WTC11 (cell line): ENCODE results near the gene TBC1D14. TPM values are rescaled to one million over a fixed set of nuclear protein-coding genes. Genes with fewer than 3 reads are reported as not detected.
A peak's percentile ranks its signal among the peaks of the same experiment; 100 is the strongest.

Source experiments
- ATAC-seq: fragments of 200-7000 bp; cut with Tn5 transposase; 2 replicates; pipeline ENCODE4 v1.10.0; 2021; ENCODE audit warnings: mild to moderate bottlenecking, moderate library complexity
- CTCF ChIA-PET: fragments of 300-600 bp; sonication (Branson Sonifier 250); formaldehyde crosslinking; loops from one replicate; lab custom pipeline; 2021; ENCODE audit warnings: antibody characterized with exemption; lab: Charles Lee
- POLR2A ChIA-PET: fragments of 350-600 bp; sonication (Branson Sonifier 250); formaldehyde crosslinking; loops from one replicate; lab custom pipeline; 2021; ENCODE audit warnings: antibody characterized with exemption; lab: Charles Lee
- DNase-seq: peaks from one replicate; pipeline ENCODE4 v3.0.0; 2021; ENCODE audit warnings: low spot score
- H3K27ac Mint-ChIP-seq: 2 replicates; pipeline ENCODE4 v1.8.0; 2021; ENCODE audit warnings: mixed read lengths
- H3K27me3 Mint-ChIP-seq: 2 replicates; pipeline ENCODE4 v1.8.0; 2021; ENCODE audit warnings: low read depth, mild to moderate bottlenecking, moderate library complexity, mixed read lengths
- H3K36me3 Mint-ChIP-seq: 2 replicates; pipeline ENCODE4 v1.8.0; 2021; ENCODE audit warnings: mixed read lengths
- H3K4me1 Mint-ChIP-seq: 2 replicates; pipeline ENCODE4 v1.8.0; 2022; ENCODE audit warnings: mixed read lengths
- H3K4me3 Mint-ChIP-seq: 2 replicates; pipeline ENCODE4 v1.8.0; 2021; ENCODE audit warnings: mild to moderate bottlenecking, moderate library complexity, mixed read lengths
- H3K9me3 Mint-ChIP-seq: 2 replicates; pipeline ENCODE4 v1.8.0; 2021; ENCODE audit warnings: mixed read lengths
- ESRRA ChIP-seq: sonication (generic); formaldehyde crosslinking; IDR thresholded peaks from 2 replicates; pipeline ENCODE4 v1.8.1; 2022; ENCODE audit warnings: mild to moderate bottlenecking, missing genetic modification reagents, borderline replicate concordance
- FOXK1 ChIP-seq: sonication (generic); formaldehyde crosslinking; IDR thresholded peaks from 2 replicates; pipeline ENCODE4 v1.8.0; 2022; ENCODE audit warnings: mild to moderate bottlenecking, moderate library complexity, missing genetic modification reagents
- GRHL2 ChIP-seq: fragments of 250-450 bp; sonication (Bioruptor Pico); IDR thresholded peaks from 2 replicates; pipeline ENCODE4 v1.8.0; 2022; ENCODE audit warnings: mild to moderate bottlenecking, moderate library complexity; ENCODE audit not compliant: insufficient replicate concordance, severe bottlenecking
- MXD4 ChIP-seq: fragments of 250-450 bp; sonication (Bioruptor Pico); IDR thresholded peaks from 2 replicates; pipeline ENCODE4 v1.8.0; 2021; ENCODE audit warnings: mild to moderate bottlenecking, moderate library complexity, borderline replicate concordance
- RORB ChIP-seq: fragments of 250-450 bp; sonication (Bioruptor Pico); IDR thresholded peaks from 2 replicates; pipeline ENCODE4 v1.9.0; 2021; ENCODE audit warnings: mild to moderate bottlenecking
- SMAD3 ChIP-seq: sonication (generic); formaldehyde crosslinking; IDR thresholded peaks from 2 replicates; pipeline ENCODE4 v1.8.0; 2022; ENCODE audit warnings: missing genetic modification reagents, mild to moderate bottlenecking, borderline replicate concordance
- SMAD4 ChIP-seq: sonication (generic); formaldehyde crosslinking; IDR thresholded peaks from 2 replicates; pipeline ENCODE4 v1.8.0; 2022; ENCODE audit warnings: mild to moderate bottlenecking, missing genetic modification reagents
- SP1 ChIP-seq: sonication (generic); formaldehyde crosslinking; conservative IDR thresholded peaks from 2 replicates; pipeline ENCODE4 v1.8.1; 2022; ENCODE audit warnings: missing genetic modification reagents
- TP53 ChIP-seq: sonication (generic); formaldehyde crosslinking; IDR thresholded peaks from 2 replicates; pipeline ENCODE4 v1.8.1; 2023; ENCODE audit warnings: mild to moderate bottlenecking, missing genetic modification reagents
- ZBTB21 ChIP-seq: sonication (generic); formaldehyde crosslinking; IDR thresholded peaks from 2 replicates; pipeline ENCODE4 v1.8.1; 2023; ENCODE audit warnings: mild to moderate bottlenecking, missing genetic modification reagents, borderline replicate concordance
- ZNF138 ChIP-seq: sonication (generic); formaldehyde crosslinking; conservative IDR thresholded peaks from 2 replicates; pipeline ENCODE4 v1.8.1; 2022; ENCODE audit warnings: mild to moderate bottlenecking, moderate library complexity, missing genetic modification reagents
- total RNA-seq: library from RNA; stranded (reverse); gene quantifications from 3 replicates; pipeline ENCODE4 v1.2.3, GENCODE V29; 2021
- TF ChIP-seq, protein P1 (sequence below): sonication (generic); formaldehyde crosslinking; IDR thresholded peaks from 2 replicates; pipeline ENCODE4 v1.8.1; 2023; ENCODE audit warnings: mild to moderate bottlenecking, missing genetic modification reagents
- TF ChIP-seq, protein P2 (sequence below): fragments of 250-450 bp; sonication (Bioruptor Pico); IDR thresholded peaks from 2 replicates; pipeline ENCODE4 v2.1.2; 2022; ENCODE audit warnings: mild to moderate bottlenecking, moderate library complexity
- TF ChIP-seq, protein P3 (sequence below): sonication (generic); formaldehyde crosslinking; IDR thresholded peaks from 2 replicates; pipeline ENCODE4 v1.8.1; 2022; ENCODE audit warnings: mild to moderate bottlenecking, moderate library complexity, missing genetic modification reagents
- TF ChIP-seq, protein P4 (sequence below): sonication (generic); formaldehyde crosslinking; IDR thresholded peaks from 2 replicates; pipeline ENCODE4 v1.8.0; 2022; ENCODE audit warnings: missing genetic modification reagents
- TF ChIP-seq, protein P5 (sequence below): sonication (generic); formaldehyde crosslinking; IDR thresholded peaks from 2 replicates; pipeline ENCODE4 v1.8.1; 2022; ENCODE audit warnings: low read depth, mild to moderate bottlenecking, moderate library complexity, missing genetic modification reagents, borderline replicate concordance
- TF ChIP-seq, protein P6 (sequence below): sonication (generic); formaldehyde crosslinking; IDR thresholded peaks from 2 replicates; pipeline ENCODE4 v1.8.0; 2023; ENCODE audit warnings: mild to moderate bottlenecking, missing genetic modification reagents
- TF ChIP-seq, protein P7 (sequence below): sonication (generic); formaldehyde crosslinking; IDR thresholded peaks from 2 replicates; pipeline ENCODE4 v1.8.0; 2022; ENCODE audit warnings: mild to moderate bottlenecking, missing genetic modification reagents

TBC1D14 gene
- total RNA-seq, 1 experiment from 2014 or later, result 45.1 TPM

DNA sequence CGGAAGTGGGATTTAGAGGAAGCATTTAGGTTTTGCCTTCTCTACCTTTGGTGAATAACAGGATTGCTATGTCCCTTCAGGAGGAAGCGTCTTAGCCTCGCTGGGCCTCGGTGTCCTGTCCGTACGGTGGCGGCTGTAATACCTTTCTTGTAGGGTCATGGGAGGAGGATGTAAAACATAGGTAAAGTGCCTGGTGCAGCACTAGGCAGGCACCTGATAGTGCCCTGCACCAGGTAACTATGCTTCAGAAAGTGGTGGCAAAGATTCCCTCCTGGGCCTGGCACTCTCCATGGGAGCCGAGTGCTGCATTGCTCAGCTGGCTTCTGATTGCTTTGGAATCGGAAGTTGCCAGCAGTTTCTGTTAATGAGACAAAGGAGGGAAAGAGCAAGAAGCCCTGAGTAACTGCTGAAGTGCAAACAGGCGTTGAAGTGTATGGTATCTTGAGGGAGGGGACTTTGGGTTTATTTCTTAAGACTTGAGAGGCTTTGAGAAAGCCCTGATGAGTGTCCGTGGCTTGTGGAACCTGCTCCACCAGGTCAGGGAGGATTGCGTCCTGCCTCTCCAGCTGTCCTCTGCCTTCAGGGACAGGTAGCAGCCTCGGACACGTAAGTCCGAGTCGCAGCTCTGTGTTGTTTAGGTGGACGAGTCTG lies 45.8 kb downstream of the TBC1D14 start:
- peak overlapping the region; percentile 93 for H3K27ac Mint-ChIP-seq
- H3K4me1 Mint-ChIP-seq, result peaks cover 40% of the 10 kb centered on the region
- no peaks in the 10 kb centered on the region for H3K36me3 Mint-ChIP-seq
- DNase-seq (no peak), ATAC-seq (no peak)
- TF ChIP-seq RORB (CRISPR knock-in tag) (no peak), SMAD4 (CRISPR knock-in tag) (no peak)
- TF ChIP-seq, protein P1, sequence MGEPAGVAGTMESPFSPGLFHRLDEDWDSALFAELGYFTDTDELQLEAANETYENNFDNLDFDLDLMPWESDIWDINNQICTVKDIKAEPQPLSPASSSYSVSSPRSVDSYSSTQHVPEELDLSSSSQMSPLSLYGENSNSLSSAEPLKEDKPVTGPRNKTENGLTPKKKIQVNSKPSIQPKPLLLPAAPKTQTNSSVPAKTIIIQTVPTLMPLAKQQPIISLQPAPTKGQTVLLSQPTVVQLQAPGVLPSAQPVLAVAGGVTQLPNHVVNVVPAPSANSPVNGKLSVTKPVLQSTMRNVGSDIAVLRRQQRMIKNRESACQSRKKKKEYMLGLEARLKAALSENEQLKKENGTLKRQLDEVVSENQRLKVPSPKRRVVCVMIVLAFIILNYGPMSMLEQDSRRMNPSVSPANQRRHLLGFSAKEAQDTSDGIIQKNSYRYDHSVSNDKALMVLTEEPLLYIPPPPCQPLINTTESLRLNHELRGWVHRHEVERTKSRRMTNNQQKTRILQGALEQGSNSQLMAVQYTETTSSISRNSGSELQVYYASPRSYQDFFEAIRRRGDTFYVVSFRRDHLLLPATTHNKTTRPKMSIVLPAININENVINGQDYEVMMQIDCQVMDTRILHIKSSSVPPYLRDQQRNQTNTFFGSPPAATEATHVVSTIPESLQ (CRISPR knock-in tag), result no peak
- H3K4me3 Mint-ChIP-seq, result no peak overlapping the region
- POLR2A ChIA-PET, result interaction anchor here (1.0 kb wide), 1 partner anchor 17 kb away, joined by 4 read pairs; no protein-coding TSS in a partner anchor
- 0 out of 2 replicates have a peak, but pooled peaks cover under 1% of the 10 kb centered on the region for H3K9me3 Mint-ChIP-seq
- CTCF ChIA-PET, result interaction anchor here (1.0 to 2.0 kb wide), 4 partner anchors 11 to 116 kb away, joined by 3 to 5 read pairs (median 4); no protein-coding TSS in a partner anchor
- no peaks in the 10 kb centered on the region for H3K27me3 Mint-ChIP-seq

DNA sequence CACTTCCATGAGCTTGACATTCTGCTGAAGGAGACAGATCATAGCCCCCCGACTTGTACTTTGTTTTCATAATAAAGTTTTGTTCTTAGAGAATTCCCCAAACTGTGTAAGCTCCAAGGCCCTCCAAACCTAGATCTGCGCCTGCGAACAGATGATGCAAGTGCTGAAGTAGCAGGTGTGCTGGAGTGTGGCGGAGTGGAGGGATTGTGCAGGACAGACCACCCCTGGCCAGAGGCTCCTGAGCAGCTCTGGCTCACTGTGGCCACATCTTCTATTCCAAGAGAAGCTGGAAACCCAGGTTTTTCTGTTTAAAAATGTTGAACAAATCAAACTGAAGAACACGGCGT lies 46.4 kb downstream of the TBC1D14 start:
- peaks cover 43% of the 10 kb centered on the region for H3K4me1 Mint-ChIP-seq
- H3K27me3 Mint-ChIP-seq, result no peaks in the 10 kb centered on the region
- H3K9me3 Mint-ChIP-seq, result no peaks in the 10 kb centered on the region
- no peak overlapping the region for H3K27ac Mint-ChIP-seq
- ChIA-PET POLR2A (interaction anchor here (1.0 kb wide), 1 partner anchor 16 kb away, joined by 4 read pairs; no protein-coding TSS in a partner anchor), CTCF (interaction anchor here (1.0 to 2.0 kb wide), 4 partner anchors 11 to 115 kb away, joined by 3 to 5 read pairs (median 4); no protein-coding TSS in a partner anchor)
- no peak overlapping the region for H3K4me3 Mint-ChIP-seq
- no peak for ATAC-seq
- H3K36me3 Mint-ChIP-seq, result no peaks in the 10 kb centered on the region
- no peak for DNase-seq
- TF ChIP-seq, protein P1 (CRISPR knock-in tag), result no peak
- no peak for TF ChIP-seq ESRRA
- TF ChIP-seq, protein P2, sequence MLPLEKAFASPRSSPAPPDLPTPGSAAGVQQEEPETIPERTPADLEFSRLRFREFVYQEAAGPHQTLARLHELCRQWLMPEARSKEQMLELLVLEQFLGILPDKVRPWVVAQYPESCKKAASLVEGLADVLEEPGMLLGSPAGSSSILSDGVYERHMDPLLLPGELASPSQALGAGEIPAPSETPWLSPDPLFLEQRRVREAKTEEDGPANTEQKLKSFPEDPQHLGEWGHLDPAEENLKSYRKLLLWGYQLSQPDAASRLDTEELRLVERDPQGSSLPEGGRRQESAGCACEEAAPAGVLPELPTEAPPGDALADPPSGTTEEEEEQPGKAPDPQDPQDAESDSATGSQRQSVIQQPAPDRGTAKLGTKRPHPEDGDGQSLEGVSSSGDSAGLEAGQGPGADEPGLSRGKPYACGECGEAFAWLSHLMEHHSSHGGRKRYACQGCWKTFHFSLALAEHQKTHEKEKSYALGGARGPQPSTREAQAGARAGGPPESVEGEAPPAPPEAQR (CRISPR knock-in tag), result no peak
- no peak for TF ChIP-seq ZNF138 (CRISPR knock-in tag)
- TF ChIP-seq SP1 (CRISPR knock-in tag), result no peak
- no peak for TF ChIP-seq ZBTB21
- TF ChIP-seq MXD4 (CRISPR knock-in tag), result no peak
- TF ChIP-seq, protein P3, sequence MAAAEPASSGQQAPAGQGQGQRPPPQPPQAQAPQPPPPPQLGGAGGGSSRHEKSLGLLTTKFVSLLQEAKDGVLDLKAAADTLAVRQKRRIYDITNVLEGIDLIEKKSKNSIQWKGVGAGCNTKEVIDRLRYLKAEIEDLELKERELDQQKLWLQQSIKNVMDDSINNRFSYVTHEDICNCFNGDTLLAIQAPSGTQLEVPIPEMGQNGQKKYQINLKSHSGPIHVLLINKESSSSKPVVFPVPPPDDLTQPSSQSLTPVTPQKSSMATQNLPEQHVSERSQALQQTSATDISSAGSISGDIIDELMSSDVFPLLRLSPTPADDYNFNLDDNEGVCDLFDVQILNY (CRISPR knock-in tag), result no peak
- TF ChIP-seq, protein P4, sequence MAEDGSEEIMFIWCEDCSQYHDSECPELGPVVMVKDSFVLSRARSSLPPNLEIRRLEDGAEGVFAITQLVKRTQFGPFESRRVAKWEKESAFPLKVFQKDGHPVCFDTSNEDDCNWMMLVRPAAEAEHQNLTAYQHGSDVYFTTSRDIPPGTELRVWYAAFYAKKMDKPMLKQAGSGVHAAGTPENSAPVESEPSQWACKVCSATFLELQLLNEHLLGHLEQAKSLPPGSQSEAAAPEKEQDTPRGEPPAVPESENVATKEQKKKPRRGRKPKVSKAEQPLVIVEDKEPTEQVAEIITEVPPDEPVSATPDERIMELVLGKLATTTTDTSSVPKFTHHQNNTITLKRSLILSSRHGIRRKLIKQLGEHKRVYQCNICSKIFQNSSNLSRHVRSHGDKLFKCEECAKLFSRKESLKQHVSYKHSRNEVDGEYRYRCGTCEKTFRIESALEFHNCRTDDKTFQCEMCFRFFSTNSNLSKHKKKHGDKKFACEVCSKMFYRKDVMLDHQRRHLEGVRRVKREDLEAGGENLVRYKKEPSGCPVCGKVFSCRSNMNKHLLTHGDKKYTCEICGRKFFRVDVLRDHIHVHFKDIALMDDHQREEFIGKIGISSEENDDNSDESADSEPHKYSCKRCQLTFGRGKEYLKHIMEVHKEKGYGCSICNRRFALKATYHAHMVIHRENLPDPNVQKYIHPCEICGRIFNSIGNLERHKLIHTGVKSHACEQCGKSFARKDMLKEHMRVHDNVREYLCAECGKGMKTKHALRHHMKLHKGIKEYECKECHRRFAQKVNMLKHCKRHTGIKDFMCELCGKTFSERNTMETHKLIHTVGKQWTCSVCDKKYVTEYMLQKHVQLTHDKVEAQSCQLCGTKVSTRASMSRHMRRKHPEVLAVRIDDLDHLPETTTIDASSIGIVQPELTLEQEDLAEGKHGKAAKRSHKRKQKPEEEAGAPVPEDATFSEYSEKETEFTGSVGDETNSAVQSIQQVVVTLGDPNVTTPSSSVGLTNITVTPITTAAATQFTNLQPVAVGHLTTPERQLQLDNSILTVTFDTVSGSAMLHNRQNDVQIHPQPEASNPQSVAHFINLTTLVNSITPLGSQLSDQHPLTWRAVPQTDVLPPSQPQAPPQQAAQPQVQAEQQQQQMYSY (CRISPR knock-in tag), result no peak
- TF ChIP-seq, protein P5, sequence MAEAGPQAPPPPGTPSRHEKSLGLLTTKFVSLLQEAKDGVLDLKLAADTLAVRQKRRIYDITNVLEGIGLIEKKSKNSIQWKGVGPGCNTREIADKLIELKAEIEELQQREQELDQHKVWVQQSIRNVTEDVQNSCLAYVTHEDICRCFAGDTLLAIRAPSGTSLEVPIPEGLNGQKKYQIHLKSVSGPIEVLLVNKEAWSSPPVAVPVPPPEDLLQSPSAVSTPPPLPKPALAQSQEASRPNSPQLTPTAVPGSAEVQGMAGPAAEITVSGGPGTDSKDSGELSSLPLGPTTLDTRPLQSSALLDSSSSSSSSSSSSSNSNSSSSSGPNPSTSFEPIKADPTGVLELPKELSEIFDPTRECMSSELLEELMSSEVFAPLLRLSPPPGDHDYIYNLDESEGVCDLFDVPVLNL, result no peak
- TF ChIP-seq TP53, result no peak
- TF ChIP-seq, protein P6, sequence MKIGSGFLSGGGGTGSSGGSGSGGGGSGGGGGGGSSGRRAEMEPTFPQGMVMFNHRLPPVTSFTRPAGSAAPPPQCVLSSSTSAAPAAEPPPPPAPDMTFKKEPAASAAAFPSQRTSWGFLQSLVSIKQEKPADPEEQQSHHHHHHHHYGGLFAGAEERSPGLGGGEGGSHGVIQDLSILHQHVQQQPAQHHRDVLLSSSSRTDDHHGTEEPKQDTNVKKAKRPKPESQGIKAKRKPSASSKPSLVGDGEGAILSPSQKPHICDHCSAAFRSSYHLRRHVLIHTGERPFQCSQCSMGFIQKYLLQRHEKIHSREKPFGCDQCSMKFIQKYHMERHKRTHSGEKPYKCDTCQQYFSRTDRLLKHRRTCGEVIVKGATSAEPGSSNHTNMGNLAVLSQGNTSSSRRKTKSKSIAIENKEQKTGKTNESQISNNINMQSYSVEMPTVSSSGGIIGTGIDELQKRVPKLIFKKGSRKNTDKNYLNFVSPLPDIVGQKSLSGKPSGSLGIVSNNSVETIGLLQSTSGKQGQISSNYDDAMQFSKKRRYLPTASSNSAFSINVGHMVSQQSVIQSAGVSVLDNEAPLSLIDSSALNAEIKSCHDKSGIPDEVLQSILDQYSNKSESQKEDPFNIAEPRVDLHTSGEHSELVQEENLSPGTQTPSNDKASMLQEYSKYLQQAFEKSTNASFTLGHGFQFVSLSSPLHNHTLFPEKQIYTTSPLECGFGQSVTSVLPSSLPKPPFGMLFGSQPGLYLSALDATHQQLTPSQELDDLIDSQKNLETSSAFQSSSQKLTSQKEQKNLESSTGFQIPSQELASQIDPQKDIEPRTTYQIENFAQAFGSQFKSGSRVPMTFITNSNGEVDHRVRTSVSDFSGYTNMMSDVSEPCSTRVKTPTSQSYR, result no peak
- no peak for TF ChIP-seq FOXK1 (CRISPR knock-in tag)
- no peak for TF ChIP-seq GRHL2 (CRISPR knock-in tag)
- TF ChIP-seq SMAD3 (CRISPR knock-in tag), result no peak
- TF ChIP-seq, protein P7, sequence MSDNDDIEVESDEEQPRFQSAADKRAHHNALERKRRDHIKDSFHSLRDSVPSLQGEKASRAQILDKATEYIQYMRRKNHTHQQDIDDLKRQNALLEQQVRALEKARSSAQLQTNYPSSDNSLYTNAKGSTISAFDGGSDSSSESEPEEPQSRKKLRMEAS, result no peak
